HCT116 (cell line): Measurements from ENCODE around the gene JPT1. TPM values are rescaled to one million over a fixed set of nuclear protein-coding genes. Genes with fewer than 3 reads are reported as not detected.

Experiments used
- ATAC-seq: fragments of 200-7000 bp; cut with Tn5 transposase; 2 replicates; pipeline ENCODE4 v1.9.1; 2020; ENCODE audit warnings: mild to moderate bottlenecking, moderate library complexity
- BruUV-seq: library from RNA; stranded (reverse); fragments of 400-500 nt; replicated peaks from 2 replicates; lab custom pipeline; 2021; lab: Mats Ljungman, UMichigan
- CTCF ChIA-PET: fragments of 300-600 bp; sonication (Branson Sonifier 250); formaldehyde crosslinking; loops from one replicate; lab custom pipeline; 2021; ENCODE audit warnings: antibody characterized with exemption; lab: Charles Lee
- POLR2A ChIA-PET: fragments of 300-600, 350-600 bp; sonication (Branson Sonifier 250); formaldehyde crosslinking; loops from one replicate; lab custom pipeline; 2021; ENCODE audit warnings: antibody characterized with exemption; lab: Charles Lee
- RAD21 ChIA-PET, 2 experiments: fragments of 300-600 bp; sonication (Branson Sonifier 250); formaldehyde crosslinking; loops; one replicate each; lab custom pipeline; 2023; ENCODE audit warnings: low total read pairs in 2 of 2; ENCODE audit not compliant: uncharacterized antibody in 2 of 2, unreplicated experiment in 2 of 2, low non-redundant PET in 1 of 2; lab: Charles Lee
- DNase-seq: peaks from one replicate; pipeline ENCODE4 v3.0.0-alpha.2; 2010; ENCODE audit warnings: low read depth, low spot score
- H2AFZ ChIP-seq: fragments of 200-600 bp; shearing (Covaris generic), sonication (generic); 2 replicates; pipeline ENCODE4 v1.6.1; 2017; ENCODE audit warnings: low read depth, mixed run types, mixed read lengths, antibody characterized with exemption, low read length; ENCODE audit not compliant: poor library complexity, severe bottlenecking
- H3K27ac ChIP-seq: 2 replicates; pipeline ENCODE4 v1.5.1; 2012; ENCODE audit warnings: low read depth, low read length
- H3K27me3 ChIP-seq: fragments of 200-600 bp; sonication (generic); 2 replicates; pipeline ENCODE4 v1.6.1; 2016; ENCODE audit warnings: mixed run types, low read length, mixed read lengths; ENCODE audit not compliant: insufficient read depth
- H3K36me3 ChIP-seq, 2 experiments: fragments of 200-500 bp in 1 of 2; fragments of 200-600 bp in 1 of 2; sonication (Bioruptor generic) in 1 of 2; sonication (generic) in 1 of 2; 2 replicates each; pipeline versions ENCODE4 v1.5.1 to v1.6.1; 2014 to 2016; ENCODE audit warnings: low read length in 2 of 2, inconsistent platforms in 1 of 2, mixed read lengths in 1 of 2, mixed run types in 1 of 2; ENCODE audit not compliant: insufficient read depth in 2 of 2, control insufficient read depth in 1 of 2
- H3K4me1 ChIP-seq, 2 experiments: fragments of 200-600 bp in 1 of 2; sonication (generic) in 1 of 2; 2 replicates each; pipeline versions ENCODE4 v1.5.1 to v1.6.1; 2012 to 2017; ENCODE audit warnings: low read length in 2 of 2, inconsistent platforms in 1 of 2, mild to moderate bottlenecking in 1 of 2, mixed read lengths in 1 of 2, mixed run types in 1 of 2, moderate library complexity in 1 of 2; ENCODE audit not compliant: insufficient read depth in 2 of 2, control insufficient read depth in 1 of 2
- H3K4me2 ChIP-seq: fragments of 200-600 bp; sonication (generic); 2 replicates; pipeline ENCODE4 v1.6.1; 2017; ENCODE audit warnings: mixed run types, low read length, mixed read lengths
- H3K4me3 ChIP-seq, 2 experiments: fragments of 200-600 bp in 1 of 2; sonication (generic) in 1 of 2; replicated peaks in 1 of 2; 2 replicates each; pipeline ENCODE4 v1.5.1; 2011 to 2016; ENCODE audit warnings: low read length in 2 of 2, control low read depth in 1 of 2, low read depth in 1 of 2, mild to moderate bottlenecking in 1 of 2, mixed read lengths in 1 of 2, mixed run types in 1 of 2
- H3K79me2 ChIP-seq: fragments of 200-600 bp; sonication (generic); 2 replicates; pipeline ENCODE4 v1.6.1; 2017; ENCODE audit warnings: mild to moderate bottlenecking, mixed run types, low read length, moderate library complexity, mixed read lengths; ENCODE audit not compliant: insufficient read depth
- H3K9ac ChIP-seq: fragments of 200-600 bp; sonication (generic); 2 replicates; pipeline ENCODE4 v1.6.1; 2016; ENCODE audit warnings: low read length, mixed read lengths
- H3K9me2 ChIP-seq: fragments of 200-600 bp; sonication (generic), shearing (Covaris generic); 2 replicates; pipeline ENCODE4 v1.6.1; 2017; ENCODE audit warnings: mixed run types, mild to moderate bottlenecking, moderate library complexity; ENCODE audit not compliant: insufficient read depth
- H3K9me3 ChIP-seq, 2 experiments: fragments of 200-500 bp in 1 of 2; fragments of 200-600 bp in 1 of 2; sonication (Bioruptor generic) in 1 of 2; sonication (generic) in 1 of 2; 2 replicates each; pipeline ENCODE4 v1.6.1; 2014 to 2017; ENCODE audit warnings: low read length in 2 of 2, mixed read lengths in 2 of 2, inconsistent platforms in 1 of 2, low read depth in 1 of 2, mild to moderate bottlenecking in 1 of 2, mixed run types in 1 of 2, moderate library complexity in 1 of 2; ENCODE audit not compliant: control insufficient read depth in 1 of 2, insufficient read depth in 1 of 2
- H4K20me1 ChIP-seq: fragments of 200-600 bp; sonication (generic), shearing (Covaris generic); 2 replicates; pipeline ENCODE4 v1.6.1; 2017; ENCODE audit warnings: mixed run types, mild to moderate bottlenecking, moderate library complexity; ENCODE audit not compliant: insufficient read depth
- CBX3 ChIP-seq: IDR thresholded peaks from 2 replicates; pipeline ENCODE4 v1.6.1; 2012; ENCODE audit warnings: low read depth
- CEBPB ChIP-seq: IDR thresholded peaks from 2 replicates; pipeline ENCODE4 v1.6.1; 2012; ENCODE audit warnings: low read depth
- ELF1 ChIP-seq: IDR thresholded peaks from 2 replicates; pipeline ENCODE4 v1.6.1; 2012; ENCODE audit warnings: low read depth, borderline replicate concordance
- EZH2 ChIP-seq: fragments of 200-600 bp; sonication (generic); IDR thresholded peaks from 2 replicates; pipeline ENCODE4 v1.6.1; 2017; ENCODE audit warnings: antibody characterized with exemption, mixed run types
- POLR2A ChIP-seq: IDR thresholded peaks from 2 replicates; pipeline ENCODE4 v1.7.0; 2011; ENCODE audit warnings: borderline replicate concordance; ENCODE audit not compliant: insufficient read depth, insufficient read length; ENCODE audit errors: extremely low read depth
- POLR2AphosphoS5 ChIP-seq: IDR thresholded peaks from 2 replicates; pipeline ENCODE4 v1.6.1; 2011; ENCODE audit warnings: mild to moderate bottlenecking, low read depth, low read length, moderate library complexity
- RAD21 ChIP-seq: IDR thresholded peaks from 2 replicates; pipeline ENCODE4 v1.6.1; 2012; ENCODE audit warnings: low read depth, mild to moderate bottlenecking
- SIN3A ChIP-seq: IDR thresholded peaks from 2 replicates; pipeline ENCODE4 v1.6.1; 2012; ENCODE audit warnings: low read depth
- SRF ChIP-seq: IDR thresholded peaks from 2 replicates; pipeline ENCODE4 v1.6.1; 2012; ENCODE audit warnings: low read depth
- TCF7L2 ChIP-seq: IDR thresholded peaks from 2 replicates; pipeline ENCODE4 v1.7.0; 2011; ENCODE audit warnings: borderline replicate concordance, inconsistent platforms; ENCODE audit not compliant: insufficient read depth, insufficient read length; ENCODE audit errors: extremely low read depth
- intact Hi-C: fragments of 100-400 bp; cut with micrococcal nuclease; formaldehyde crosslinking; loops from 2 replicates; pipeline ENCODE4 v1.10.0; 2022
- total RNA-seq: library from RNA; stranded (reverse); gene quantifications from one replicate; pipeline ENCODE4 v1.2.1, GENCODE V29; 2021; ENCODE audit not compliant: unreplicated experiment
- TF ChIP-seq, protein P1 (sequence below): IDR thresholded peaks from 2 replicates; pipeline ENCODE4 v1.6.1; 2012
- TF ChIP-seq, protein P2 (sequence below): IDR thresholded peaks from 2 replicates; pipeline ENCODE4 v1.6.1; 2012; ENCODE audit warnings: low read depth
- TF ChIP-seq, protein P3 (sequence below): IDR thresholded peaks from 2 replicates; pipeline ENCODE4 v1.6.1; 2012
- TF ChIP-seq, protein P4 (sequence below): IDR thresholded peaks from 2 replicates; pipeline ENCODE4 v1.6.1; 2011; ENCODE audit warnings: mild to moderate bottlenecking, low read length, moderate library complexity; ENCODE audit not compliant: insufficient replicate concordance; ENCODE audit errors: extremely low read depth

Gene JPT1
- total RNA-seq, 1 experiment from 2014 or later, result 575 TPM

DNA sequence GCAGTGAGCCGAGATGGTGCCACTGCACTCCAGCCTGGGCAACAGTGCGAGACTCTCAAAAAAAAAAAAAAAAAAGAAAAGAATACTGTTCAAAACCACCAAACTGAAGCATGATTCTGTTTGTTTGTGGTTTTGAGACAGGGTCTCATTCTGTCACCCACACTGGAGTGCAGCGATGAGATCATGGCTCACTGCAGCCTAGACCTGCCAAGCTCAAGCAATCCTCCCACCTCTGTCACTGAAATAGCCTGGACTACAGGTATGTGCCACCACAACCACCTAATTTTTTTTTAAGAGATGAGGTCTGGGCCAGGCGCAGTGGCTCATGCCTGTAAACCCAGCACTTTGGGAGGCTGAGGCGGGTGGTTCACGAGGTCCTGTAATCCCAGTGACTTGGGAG lies 24.1 kb upstream of the JPT1 start:
- Histone ChIP-seq H3K9me3 (no peaks in the 10 kb centered on the region), H2AFZ (no peak overlapping the region), H3K9me2 (no peaks in the 10 kb centered on the region), H4K20me1 (peaks cover 27% of the 10 kb centered on the region; the same call in 1 of the 2 replicates), H3K36me3 (peaks cover 41 to 56% of the 10 kb centered on the region in 2 experiments), H3K79me2 (peaks cover 93% of the 10 kb centered on the region), H3K27ac (no peak overlapping the region; the same call in 1 of the 2 replicates), H3K4me2 (no peak overlapping the region), H3K4me3 (no peak overlapping the region), H3K4me1 (peaks cover 16 to 24% of the 10 kb centered on the region in 2 experiments; a peak in 3 of 4 replicates), H3K27me3 (no peaks in the 10 kb centered on the region), H3K9ac (no peak overlapping the region)
- TF ChIP-seq ELF1 (no peak), POLR2A (no peak), RAD21 (no peak), CEBPB (no peak), POLR2AphosphoS5 (no peak), SIN3A (no peak), EZH2 (no peak), TCF7L2 (no peak), CBX3 (no peak), SRF (no peak)
- TF ChIP-seq, protein P1, sequence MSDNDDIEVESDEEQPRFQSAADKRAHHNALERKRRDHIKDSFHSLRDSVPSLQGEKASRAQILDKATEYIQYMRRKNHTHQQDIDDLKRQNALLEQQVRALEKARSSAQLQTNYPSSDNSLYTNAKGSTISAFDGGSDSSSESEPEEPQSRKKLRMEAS, result no peak
- TF ChIP-seq, protein P2, sequence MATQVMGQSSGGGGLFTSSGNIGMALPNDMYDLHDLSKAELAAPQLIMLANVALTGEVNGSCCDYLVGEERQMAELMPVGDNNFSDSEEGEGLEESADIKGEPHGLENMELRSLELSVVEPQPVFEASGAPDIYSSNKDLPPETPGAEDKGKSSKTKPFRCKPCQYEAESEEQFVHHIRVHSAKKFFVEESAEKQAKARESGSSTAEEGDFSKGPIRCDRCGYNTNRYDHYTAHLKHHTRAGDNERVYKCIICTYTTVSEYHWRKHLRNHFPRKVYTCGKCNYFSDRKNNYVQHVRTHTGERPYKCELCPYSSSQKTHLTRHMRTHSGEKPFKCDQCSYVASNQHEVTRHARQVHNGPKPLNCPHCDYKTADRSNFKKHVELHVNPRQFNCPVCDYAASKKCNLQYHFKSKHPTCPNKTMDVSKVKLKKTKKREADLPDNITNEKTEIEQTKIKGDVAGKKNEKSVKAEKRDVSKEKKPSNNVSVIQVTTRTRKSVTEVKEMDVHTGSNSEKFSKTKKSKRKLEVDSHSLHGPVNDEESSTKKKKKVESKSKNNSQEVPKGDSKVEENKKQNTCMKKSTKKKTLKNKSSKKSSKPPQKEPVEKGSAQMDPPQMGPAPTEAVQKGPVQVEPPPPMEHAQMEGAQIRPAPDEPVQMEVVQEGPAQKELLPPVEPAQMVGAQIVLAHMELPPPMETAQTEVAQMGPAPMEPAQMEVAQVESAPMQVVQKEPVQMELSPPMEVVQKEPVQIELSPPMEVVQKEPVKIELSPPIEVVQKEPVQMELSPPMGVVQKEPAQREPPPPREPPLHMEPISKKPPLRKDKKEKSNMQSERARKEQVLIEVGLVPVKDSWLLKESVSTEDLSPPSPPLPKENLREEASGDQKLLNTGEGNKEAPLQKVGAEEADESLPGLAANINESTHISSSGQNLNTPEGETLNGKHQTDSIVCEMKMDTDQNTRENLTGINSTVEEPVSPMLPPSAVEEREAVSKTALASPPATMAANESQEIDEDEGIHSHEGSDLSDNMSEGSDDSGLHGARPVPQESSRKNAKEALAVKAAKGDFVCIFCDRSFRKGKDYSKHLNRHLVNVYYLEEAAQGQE, result no peak
- TF ChIP-seq, protein P3, sequence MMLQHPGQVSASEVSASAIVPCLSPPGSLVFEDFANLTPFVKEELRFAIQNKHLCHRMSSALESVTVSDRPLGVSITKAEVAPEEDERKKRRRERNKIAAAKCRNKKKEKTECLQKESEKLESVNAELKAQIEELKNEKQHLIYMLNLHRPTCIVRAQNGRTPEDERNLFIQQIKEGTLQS, result no peak
- TF ChIP-seq, protein P4, sequence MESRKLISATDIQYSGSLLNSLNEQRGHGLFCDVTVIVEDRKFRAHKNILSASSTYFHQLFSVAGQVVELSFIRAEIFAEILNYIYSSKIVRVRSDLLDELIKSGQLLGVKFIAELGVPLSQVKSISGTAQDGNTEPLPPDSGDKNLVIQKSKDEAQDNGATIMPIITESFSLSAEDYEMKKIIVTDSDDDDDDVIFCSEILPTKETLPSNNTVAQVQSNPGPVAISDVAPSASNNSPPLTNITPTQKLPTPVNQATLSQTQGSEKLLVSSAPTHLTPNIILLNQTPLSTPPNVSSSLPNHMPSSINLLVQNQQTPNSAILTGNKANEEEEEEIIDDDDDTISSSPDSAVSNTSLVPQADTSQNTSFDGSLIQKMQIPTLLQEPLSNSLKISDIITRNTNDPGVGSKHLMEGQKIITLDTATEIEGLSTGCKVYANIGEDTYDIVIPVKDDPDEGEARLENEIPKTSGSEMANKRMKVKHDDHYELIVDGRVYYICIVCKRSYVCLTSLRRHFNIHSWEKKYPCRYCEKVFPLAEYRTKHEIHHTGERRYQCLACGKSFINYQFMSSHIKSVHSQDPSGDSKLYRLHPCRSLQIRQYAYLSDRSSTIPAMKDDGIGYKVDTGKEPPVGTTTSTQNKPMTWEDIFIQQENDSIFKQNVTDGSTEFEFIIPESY, result no peak
- no TSS peak for BruUV-seq
- DNase-seq (no peak), ATAC-seq (no peak)
- ChIA-PET RAD21 (no interaction called here), CTCF (no interaction called here), POLR2A (no interaction called here)
- intact Hi-C loops, result no loop called here
